KBM-7 (cell line): ENCODE measurements around the gene ARFIP1.
"Not testable (repeated sequence)": the region's sequence is repeated elsewhere in the genome, so short reads cannot be mapped to it uniquely, and the experiment has no call there.

Source experiments
- DNase-seq: peaks from one replicate; pipeline ENCODE4 v3.0.0-alpha.2; 2015
- in situ Hi-C: fragments of 300-500 bp; cut with MboI; formaldehyde crosslinking; loops from 2 replicates; pipeline ENCODE4 v1.14.3; 2020; ENCODE audit warnings: low sequenced_read_pairs, low pct_unique_long_range_greater_than_20kb, mixed read lengths

The ARFIP1 gene

GRCh38 chr4:152828122-152828521 is 48.4 kb downstream of the ARFIP1 start:
- in situ Hi-C loops: no loop called here
- no peak for DNase-seq

- no peak for DNase-seq
- in situ Hi-C loops: no loop called here
These were observed 51.7 kb downstream of the ARFIP1 start for GRCh38 chr4:152831416-152831815.

- in situ Hi-C loops: no loop called here
- no peak for DNase-seq
These were observed 57.2 kb downstream of the ARFIP1 start for GRCh38 chr4:152836936-152837335.

GRCh38 chr4:152839729-152840128 is 60.0 kb downstream of the ARFIP1 start:
- in situ Hi-C loops: not testable (repeated sequence)

GRCh38 chr4:152843481-152844090 is 63.8 kb downstream of the ARFIP1 start:
- in situ Hi-C loops: no loop called here
- DNase-seq: no peak

More at GRCh38 chr4:152839729-152840128, 60.0 kb downstream of the ARFIP1 start:
- DNase-seq: not testable (repeated sequence)

- in situ Hi-C loops: no loop called here
- DNase-seq: no peak
These were observed 67.6 kb downstream of the ARFIP1 start for GRCh38 chr4:152847376-152847775.

GRCh38 chr4:152848508-152848907 is 68.8 kb downstream of the ARFIP1 start:
- no peak for DNase-seq
- in situ Hi-C loops: no loop called here

GRCh38 chr4:152849350-152849749 is 69.6 kb downstream of the ARFIP1 start:
- no peak for DNase-seq
- in situ Hi-C loops: no loop called here

- in situ Hi-C loops: no loop called here
- DNase-seq: peak; percentile 79
These were observed 70.6 kb downstream of the ARFIP1 start for GRCh38 chr4:152850377-152850776.

- no peak for DNase-seq
- in situ Hi-C loops: no loop called here
These were observed 71.5 kb downstream of the ARFIP1 start for GRCh38 chr4:152851226-152851625.

- in situ Hi-C loops: no loop called here
- DNase-seq: no peak
These were observed 73.5 kb downstream of the ARFIP1 start for GRCh38 chr4:152853293-152853692.

- in situ Hi-C loops, DNase-seq: not testable (repeated sequence)
These were observed 74.3 kb downstream of the ARFIP1 start for GRCh38 chr4:152854016-152854415.

- no peak for DNase-seq
- in situ Hi-C loops: no loop called here
These were observed 77.2 kb downstream of the ARFIP1 start for GRCh38 chr4:152856960-152857359.

GRCh38 chr4:152858934-152859333 is 79.2 kb downstream of the ARFIP1 start:
- no peak for DNase-seq
- in situ Hi-C loops: no loop called here

GRCh38 chr4:152860046-152860445 is 80.3 kb downstream of the ARFIP1 start:
- no peak for DNase-seq

GRCh38 chr4:152862608-152863007 is 82.9 kb downstream of the ARFIP1 start:
- DNase-seq: no peak
- in situ Hi-C loops: no loop called here

More at GRCh38 chr4:152860046-152860445, 80.3 kb downstream of the ARFIP1 start:
- in situ Hi-C loops: no loop called here

- in situ Hi-C loops: no loop called here
- no peak for DNase-seq
These were observed 84.6 kb downstream of the ARFIP1 start for GRCh38 chr4:152864361-152864760.

- in situ Hi-C loops, DNase-seq: not testable (repeated sequence)
These were observed 86.8 kb downstream of the ARFIP1 start for GRCh38 chr4:152866432-152866993.

GRCh38 chr4:152870606-152871005 is 90.9 kb downstream of the ARFIP1 start:
- in situ Hi-C loops: no loop called here
- no peak for DNase-seq

- DNase-seq: no peak
- in situ Hi-C loops: no loop called here
These were observed 95.5 kb downstream of the ARFIP1 start for GRCh38 chr4:152875261-152875660.

- no peak for DNase-seq
- in situ Hi-C loops: no loop called here
These were observed 98.1 kb downstream of the ARFIP1 start for GRCh38 chr4:152877868-152878267.
